Caco-2 (cell line): Measurements from ENCODE around the gene FAM193A. TPM values are rescaled to one million over a fixed set of nuclear protein-coding genes. Genes with fewer than 3 reads are reported as not detected.
"Not testable (repeated sequence)": the region's sequence is repeated elsewhere in the genome, so short reads cannot be mapped to it uniquely, and the experiment has no call there.

Experiments used
- BruUV-seq: library from RNA; stranded (reverse); fragments of 400-500 nt; replicated peaks from 2 replicates; lab custom pipeline; 2021; lab: Mats Ljungman, UMichigan
- CTCF ChIA-PET: fragments of 300-600 bp; sonication (Branson Sonifier 250); formaldehyde crosslinking; loops from one replicate; lab custom pipeline; 2022; ENCODE audit warnings: antibody characterized with exemption; lab: Charles Lee
- POLR2A ChIA-PET: fragments of 300-600 bp; sonication (Branson Sonifier 250); formaldehyde crosslinking; loops from one replicate; lab custom pipeline; 2022; ENCODE audit warnings: antibody characterized with exemption; lab: Charles Lee
- DNase-seq, 2 experiments: peaks; one replicate each; pipeline versions ENCODE4 v3.0.0 to v3.0.0-alpha.2; 2020 to 2022
- H3K27me3 ChIP-seq: replicated peaks from 2 replicates; pipeline ENCODE4 v1.6.0; 2011; ENCODE audit warnings: low read length; ENCODE audit not compliant: control insufficient read depth, insufficient read depth
- H3K36me3 ChIP-seq: 2 replicates; pipeline ENCODE4 v1.5.1; 2011; ENCODE audit warnings: low read length; ENCODE audit not compliant: control insufficient read depth, insufficient read depth
- H3K4me1 ChIP-seq: fragments of 250-450 bp; sonication (Bioruptor Pico); 2 replicates; pipeline ENCODE4 v1.5.1; 2020; ENCODE audit warnings: mild to moderate bottlenecking
- H3K4me3 ChIP-seq: 2 replicates; pipeline ENCODE4 v1.5.1; 2011; ENCODE audit warnings: low read depth, mild to moderate bottlenecking, control low read depth, low read length
- H3K9me3 ChIP-seq: fragments of 250-450 bp; sonication (Bioruptor Pico); 2 replicates; pipeline ENCODE4 v1.5.1; 2020; ENCODE audit warnings: mild to moderate bottlenecking, moderate library complexity
- H3K27ac Mint-ChIP-seq: one replicate; pipeline ENCODE4 v1.8.0; 2022; ENCODE audit warnings: mixed read lengths; ENCODE audit not compliant: unreplicated experiment
- H3K27me3 Mint-ChIP-seq: one replicate; pipeline ENCODE4 v1.8.0; 2022; ENCODE audit warnings: mixed read lengths; ENCODE audit not compliant: insufficient read depth, unreplicated experiment
- H3K36me3 Mint-ChIP-seq: one replicate; pipeline ENCODE4 v1.8.0; 2022; ENCODE audit warnings: mild to moderate bottlenecking, mixed read lengths; ENCODE audit not compliant: insufficient read depth, unreplicated experiment
- H3K4me1 Mint-ChIP-seq: one replicate; pipeline ENCODE4 v1.8.0; 2022; ENCODE audit warnings: low read depth, mixed read lengths; ENCODE audit not compliant: unreplicated experiment
- H3K4me3 Mint-ChIP-seq: one replicate; pipeline ENCODE4 v1.8.0; 2022; ENCODE audit warnings: mild to moderate bottlenecking, moderate library complexity, mixed read lengths; ENCODE audit not compliant: unreplicated experiment
- H3K9me3 Mint-ChIP-seq: one replicate; pipeline ENCODE4 v1.8.0; 2022; ENCODE audit warnings: mixed read lengths; ENCODE audit not compliant: unreplicated experiment
- intact Hi-C: fragments of 100-400 bp; cut with micrococcal nuclease; formaldehyde crosslinking; loops from one replicate; pipeline ENCODE4 v1.10.0; 2022; ENCODE audit not compliant: unreplicated experiment
- total RNA-seq: library from RNA; stranded (reverse); gene quantifications from 2 replicates; pipeline ENCODE4 v1.2.3, GENCODE V29; 2022
- TF ChIP-seq, protein P1 (sequence below), 2 experiments: fragments of 200-600 bp in 1 of 2; IDR thresholded peaks; 1 replicate in 1 of 2; 2 replicates in 1 of 2; pipeline versions ENCODE4 v1.5.1 to v1.8.0; 2011 to 2022; ENCODE audit warnings: antibody characterized with exemption in 1 of 2, control low read depth in 1 of 2, inconsistent platforms in 1 of 2, low read depth in 1 of 2, low read length in 1 of 2, mild to moderate bottlenecking in 1 of 2, moderate library complexity in 1 of 2; ENCODE audit not compliant: insufficient read depth in 1 of 2, severe bottlenecking in 1 of 2, unreplicated experiment in 1 of 2

FAM193A gene
- total RNA-seq, 1 experiment from 2014 or later: 28.7 TPM

DNA sequence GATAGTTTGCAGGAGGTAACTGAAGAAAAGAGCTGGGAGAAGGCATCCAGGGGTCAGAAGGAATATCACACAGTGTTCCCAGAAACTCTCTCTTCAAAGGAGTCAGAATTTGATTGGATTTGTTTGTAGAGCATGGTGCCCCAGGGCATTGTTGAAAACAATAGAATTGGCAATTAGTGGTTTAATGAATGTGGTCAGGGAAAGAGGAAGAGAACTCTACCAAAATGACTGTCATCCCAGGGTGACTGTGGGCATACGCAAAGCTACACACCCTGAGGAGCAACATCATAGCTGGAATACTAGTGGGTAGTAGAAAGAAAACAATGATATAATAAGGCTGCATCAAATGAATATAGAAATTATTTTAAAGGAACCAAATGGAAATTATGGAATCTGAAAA lies 198.2 kb downstream of the FAM193A start:
- POLR2A ChIA-PET: no interaction called here
- TF ChIP-seq, protein P1, sequence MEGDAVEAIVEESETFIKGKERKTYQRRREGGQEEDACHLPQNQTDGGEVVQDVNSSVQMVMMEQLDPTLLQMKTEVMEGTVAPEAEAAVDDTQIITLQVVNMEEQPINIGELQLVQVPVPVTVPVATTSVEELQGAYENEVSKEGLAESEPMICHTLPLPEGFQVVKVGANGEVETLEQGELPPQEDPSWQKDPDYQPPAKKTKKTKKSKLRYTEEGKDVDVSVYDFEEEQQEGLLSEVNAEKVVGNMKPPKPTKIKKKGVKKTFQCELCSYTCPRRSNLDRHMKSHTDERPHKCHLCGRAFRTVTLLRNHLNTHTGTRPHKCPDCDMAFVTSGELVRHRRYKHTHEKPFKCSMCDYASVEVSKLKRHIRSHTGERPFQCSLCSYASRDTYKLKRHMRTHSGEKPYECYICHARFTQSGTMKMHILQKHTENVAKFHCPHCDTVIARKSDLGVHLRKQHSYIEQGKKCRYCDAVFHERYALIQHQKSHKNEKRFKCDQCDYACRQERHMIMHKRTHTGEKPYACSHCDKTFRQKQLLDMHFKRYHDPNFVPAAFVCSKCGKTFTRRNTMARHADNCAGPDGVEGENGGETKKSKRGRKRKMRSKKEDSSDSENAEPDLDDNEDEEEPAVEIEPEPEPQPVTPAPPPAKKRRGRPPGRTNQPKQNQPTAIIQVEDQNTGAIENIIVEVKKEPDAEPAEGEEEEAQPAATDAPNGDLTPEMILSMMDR (IDR thresholded peaks at IDR 0.05; ENCODE audit: insufficient read depth in 1 of 2, low read depth in 1 of 2, low read length in 1 of 2, severe bottlenecking in 1 of 2, unreplicated experiment in 1 of 2): no peak
- CTCF ChIA-PET: interaction anchor here (0.5 to 1.1 kb wide), 2 partner anchors 10 to 15 kb away, joined by 4 to 6 read pairs; no protein-coding TSS in a partner anchor
- Mint-ChIP-seq H3K4me1 (no peaks in the 10 kb centered on the region), H3K4me3 (no peak overlapping the region), H3K36me3 (peaks cover 45% of the 10 kb centered on the region), H3K27ac (no peak overlapping the region), H3K9me3 (no peaks in the 10 kb centered on the region), H3K27me3 (no peaks in the 10 kb centered on the region)
- no peaks in the 10 kb centered on the region for H3K27me3 ChIP-seq
- no TSS peak for BruUV-seq
- no peaks in the 10 kb centered on the region for H3K36me3 ChIP-seq
- intact Hi-C loops: no loop called here
- H3K4me3 ChIP-seq: no peak overlapping the region
- H3K9me3 ChIP-seq: no peaks in the 10 kb centered on the region
- H3K4me1 ChIP-seq: no peaks in the 10 kb centered on the region
- no peak for DNase-seq

- H3K27ac Mint-ChIP-seq: no peak overlapping the region
- H3K4me1 Mint-ChIP-seq: no peaks in the 10 kb centered on the region
- Histone ChIP-seq H3K4me3 (no peak overlapping the region), H3K9me3 (no peaks in the 10 kb centered on the region), H3K4me1 (no peaks in the 10 kb centered on the region), H3K27me3 (no peaks in the 10 kb centered on the region), H3K36me3 (no peaks in the 10 kb centered on the region)
- intact Hi-C loops: no loop called here
- CTCF ChIA-PET: no interaction called here
- H3K27me3 Mint-ChIP-seq: no peaks in the 10 kb centered on the region
- TF ChIP-seq, protein P1 (IDR thresholded peaks at IDR 0.05; ENCODE audit: insufficient read depth in 1 of 2, low read depth in 1 of 2, low read length in 1 of 2, severe bottlenecking in 1 of 2, unreplicated experiment in 1 of 2): no peak
- H3K36me3 Mint-ChIP-seq: peaks cover 41% of the 10 kb centered on the region
- no peaks in the 10 kb centered on the region for H3K9me3 Mint-ChIP-seq
- no peak for DNase-seq
- H3K4me3 Mint-ChIP-seq: no peak overlapping the region
- BruUV-seq: no TSS peak
- POLR2A ChIA-PET: no interaction called here
Observed at GRCh38 chr4:2735869-2736268, 199.4 kb downstream of the FAM193A start.

DNA sequence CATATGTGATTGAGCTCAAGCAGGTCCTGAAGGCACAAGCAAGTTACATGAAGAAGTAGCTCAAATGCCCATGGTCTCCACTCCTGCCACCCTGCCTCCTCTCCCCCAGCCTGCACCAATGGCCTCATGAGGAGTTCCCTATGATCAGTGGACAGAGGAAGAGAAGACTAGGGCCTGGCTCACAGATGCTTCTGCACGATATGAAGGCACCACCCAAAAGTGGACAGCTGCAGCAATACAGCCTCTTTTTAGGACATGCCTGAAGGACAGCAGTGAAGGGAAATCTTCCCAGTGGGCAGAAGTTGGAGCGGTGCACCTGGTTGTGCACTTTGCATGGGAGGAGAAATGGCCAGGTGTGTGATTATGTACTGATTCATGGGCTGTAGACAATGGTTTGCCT lies 201.8 kb downstream of the FAM193A start:
- intact Hi-C loops, DNase-seq, BruUV-seq, CTCF ChIA-PET, H3K4me1 ChIP-seq, H3K4me1 Mint-ChIP-seq, H3K36me3 ChIP-seq, H3K9me3 Mint-ChIP-seq, H3K4me3 ChIP-seq, H3K27me3 ChIP-seq, H3K27me3 Mint-ChIP-seq, H3K4me3 Mint-ChIP-seq, H3K9me3 ChIP-seq, POLR2A ChIA-PET: not testable (repeated sequence)
- H3K36me3 Mint-ChIP-seq: peaks cover 41% of the 10 kb centered on the region
- peak overlapping the region; percentile 36 for H3K27ac Mint-ChIP-seq

- H3K36me3 Mint-ChIP-seq: peaks cover 64% of the 10 kb centered on the region
- Histone ChIP-seq H3K9me3 (no peaks in the 10 kb centered on the region), H3K4me1 (peaks cover 19% of the 10 kb centered on the region), H3K4me3 (no peak overlapping the region), H3K36me3 (no peaks in the 10 kb centered on the region), H3K27me3 (no peaks in the 10 kb centered on the region)
- no peaks in the 10 kb centered on the region for H3K9me3 Mint-ChIP-seq
- H3K4me1 Mint-ChIP-seq: no peaks in the 10 kb centered on the region
- ChIA-PET POLR2A (no interaction called here), CTCF (no interaction called here)
- BruUV-seq: TSS peak; percentile 34
- TF ChIP-seq, protein P1 (IDR thresholded peaks at IDR 0.05; ENCODE audit: insufficient read depth in 1 of 2, low read depth in 1 of 2, low read length in 1 of 2, severe bottlenecking in 1 of 2, unreplicated experiment in 1 of 2): no peak
- intact Hi-C loops: no loop called here
- DNase-seq: no peak
- H3K4me3 Mint-ChIP-seq: no peak overlapping the region
- no peaks in the 10 kb centered on the region for H3K27me3 Mint-ChIP-seq
- H3K27ac Mint-ChIP-seq: no peak overlapping the region
Observed at GRCh38 chr4:2741626-2742025, 205.2 kb downstream of the FAM193A start.
